GM12875 (cell line): ENCODE data around the gene CDH4.

ENCODE experiments used
- H3K4me3 ChIP-seq: one replicate; pipeline ENCODE4 v1.5.1; 2011; ENCODE audit warnings: low read depth, low read length, control low read depth
- CTCF ChIP-seq: IDR thresholded peaks from 2 replicates; pipeline ENCODE4 v1.5.1; 2011; ENCODE audit warnings: low read depth, mild to moderate bottlenecking, control low read depth, inconsistent platforms, low read length, moderate library complexity, borderline replicate concordance; ENCODE audit not compliant: insufficient read depth

CDH4 gene

GRCh38 chr20:61440548-61441055 is 188.5 kb downstream of the CDH4 start:
- no peak overlapping the region for H3K4me3 ChIP-seq
- no peak for TF ChIP-seq CTCF

GRCh38 chr20:61441537-61441936 is 189.5 kb downstream of the CDH4 start:
- no peak for TF ChIP-seq CTCF
- H3K4me3 ChIP-seq = no peak overlapping the region

- no peak overlapping the region for H3K4me3 ChIP-seq
- no peak for TF ChIP-seq CTCF
Measured at GRCh38 chr20:61442075-61442670, 190.1 kb downstream of the CDH4 start.

GRCh38 chr20:61442718-61443117 is 190.7 kb downstream of the CDH4 start:
- H3K4me3 ChIP-seq = no peak overlapping the region
- no peak for TF ChIP-seq CTCF

GRCh38 chr20:61443443-61444126 is 191.5 kb downstream of the CDH4 start:
- TF ChIP-seq CTCF = no peak
- H3K4me3 ChIP-seq = no peak overlapping the region

- H3K4me3 ChIP-seq = no peak overlapping the region
Measured at GRCh38 chr20:61444637-61445036, 192.6 kb downstream of the CDH4 start.

More at GRCh38 chr20:61444637-61445036, 192.6 kb downstream of the CDH4 start:
- no peak for TF ChIP-seq CTCF
